ENCODE measurements around the gene WNT11.

The WNT11 gene

DNA sequence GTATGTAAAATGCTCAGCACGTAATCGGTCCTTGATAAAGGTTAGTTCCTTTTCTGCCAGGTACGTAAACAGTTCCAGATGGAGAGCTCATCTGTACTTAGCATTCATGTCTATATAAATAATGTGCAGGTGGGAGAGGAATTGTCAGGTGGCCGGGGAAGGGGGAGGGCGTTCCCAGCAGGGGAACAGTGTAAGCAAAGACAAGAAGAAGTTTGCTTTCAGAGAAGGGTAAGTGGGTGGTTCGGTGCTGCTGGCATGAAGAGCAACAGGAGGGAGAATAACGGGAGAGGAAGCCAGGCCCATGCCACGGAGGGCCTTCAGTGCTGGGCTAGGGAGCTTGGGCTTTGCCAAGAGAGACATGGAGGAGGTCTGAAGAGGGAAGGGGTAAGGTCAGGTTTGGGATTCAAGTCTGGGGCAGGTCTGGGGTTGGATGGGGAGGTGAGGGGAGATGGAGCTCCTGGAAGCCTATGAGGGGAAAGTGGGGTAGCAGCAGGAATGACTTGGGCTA, 11.4 kb upstream of the WNT11 start:
- DNase-seq = no peak

DNA sequence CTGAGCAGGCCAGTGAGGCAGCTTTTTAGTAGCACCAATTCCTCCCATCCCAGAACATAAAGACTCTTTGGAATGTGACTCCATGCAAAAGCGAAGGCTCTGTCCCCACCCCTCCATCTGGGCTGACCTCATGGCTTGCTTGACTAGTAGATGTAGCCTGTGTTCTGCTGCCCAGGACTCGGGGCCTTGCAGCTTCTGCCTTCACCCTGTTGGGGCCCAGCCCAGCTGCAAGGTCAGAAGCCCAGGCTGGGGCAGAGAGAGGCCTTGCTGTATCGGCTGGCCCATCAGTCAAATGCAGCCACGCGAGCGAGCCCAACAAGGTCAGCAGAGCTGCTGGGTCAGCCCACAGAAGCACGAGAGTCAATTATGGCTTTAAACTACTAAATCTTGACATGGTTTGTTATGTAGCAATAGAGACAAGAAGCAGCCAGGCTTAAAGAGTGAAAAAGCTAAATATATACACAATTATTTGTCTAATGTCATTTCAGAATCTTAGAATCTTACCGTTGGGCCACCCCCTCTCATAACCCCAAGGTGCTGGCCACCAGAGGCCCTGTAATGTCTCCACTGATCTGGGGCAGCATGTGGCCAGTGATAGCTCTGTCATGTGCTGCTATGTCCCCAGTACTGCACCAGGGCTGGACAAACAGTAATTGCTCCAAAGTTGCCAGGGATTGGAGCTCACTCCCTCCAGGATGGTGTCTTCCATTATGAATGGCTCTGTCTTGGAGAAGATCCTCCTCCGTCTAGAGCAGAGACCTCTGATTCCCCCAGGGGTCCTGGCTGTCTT, 10.4 kb upstream of the WNT11 start:
- no peak for DNase-seq

DNA sequence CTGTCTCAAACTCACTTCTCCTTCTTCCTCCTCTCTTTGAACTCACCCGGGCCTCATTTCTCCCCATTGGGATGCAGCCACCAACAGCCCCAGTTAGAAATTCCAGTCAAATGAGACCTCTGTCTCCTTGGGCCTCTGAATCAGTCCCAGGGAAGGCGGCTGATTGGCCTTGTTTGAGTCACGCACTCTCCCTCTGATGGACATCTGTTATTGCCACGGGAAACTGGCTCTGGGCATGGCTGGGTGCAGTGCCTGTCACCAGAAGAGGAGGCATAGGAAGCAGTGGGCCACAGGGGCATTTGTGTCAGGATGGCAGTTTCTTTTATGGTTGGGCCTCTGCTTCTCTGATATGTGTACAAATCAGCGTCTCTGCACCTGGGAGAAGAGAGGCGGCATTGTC, 9.6 kb upstream of the WNT11 start:
- no peak for DNase-seq

DNA sequence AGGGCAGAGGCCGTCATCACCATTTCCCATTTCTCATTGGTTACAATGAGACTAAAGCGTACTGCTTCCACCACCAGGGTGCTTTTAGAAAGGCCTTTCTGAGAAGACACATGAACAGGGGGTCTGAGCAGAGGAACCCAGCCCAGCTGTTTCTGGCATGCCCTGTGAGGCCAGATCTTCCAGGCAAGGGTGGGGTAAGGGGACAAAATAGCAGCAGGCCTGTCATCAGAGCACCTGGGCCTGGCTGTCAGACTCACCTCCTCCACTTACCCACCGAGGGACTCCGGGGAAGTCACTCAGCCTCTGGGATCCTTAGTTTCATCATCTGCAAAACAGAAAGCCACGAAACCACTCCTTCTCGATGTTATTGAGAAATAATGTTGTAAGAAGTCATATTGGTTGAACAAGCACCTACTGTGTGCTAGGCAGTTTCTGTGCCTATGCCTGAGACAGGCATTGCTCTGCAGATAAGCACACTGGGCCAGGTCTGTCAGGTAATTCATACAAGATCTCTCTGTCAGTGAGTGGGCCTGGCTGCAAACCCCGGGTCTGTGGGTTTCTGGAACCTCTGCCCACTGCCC, 8.8 kb upstream of the WNT11 start:
- no peak for DNase-seq

DNA sequence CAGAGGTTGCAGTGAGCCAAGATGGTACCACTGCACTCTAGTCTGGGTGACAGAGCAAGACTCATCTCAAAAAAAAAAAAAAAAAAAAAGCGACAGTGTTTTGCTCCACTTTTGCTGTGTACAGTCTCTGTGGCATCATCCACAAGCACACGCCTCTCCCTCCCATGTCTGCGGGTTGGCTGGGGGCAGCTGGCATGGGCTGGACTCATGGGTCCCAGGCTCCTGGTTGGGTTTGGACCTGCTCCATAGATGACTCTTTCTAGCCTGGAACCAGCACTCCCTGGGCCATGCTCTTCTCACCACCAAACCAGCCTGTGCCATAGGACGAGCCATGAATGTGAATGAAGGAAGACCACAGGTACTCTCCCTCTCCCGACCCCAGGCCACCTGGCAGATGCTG, 7.9 kb upstream of the WNT11 start:
- DNase-seq = no peak

DNA sequence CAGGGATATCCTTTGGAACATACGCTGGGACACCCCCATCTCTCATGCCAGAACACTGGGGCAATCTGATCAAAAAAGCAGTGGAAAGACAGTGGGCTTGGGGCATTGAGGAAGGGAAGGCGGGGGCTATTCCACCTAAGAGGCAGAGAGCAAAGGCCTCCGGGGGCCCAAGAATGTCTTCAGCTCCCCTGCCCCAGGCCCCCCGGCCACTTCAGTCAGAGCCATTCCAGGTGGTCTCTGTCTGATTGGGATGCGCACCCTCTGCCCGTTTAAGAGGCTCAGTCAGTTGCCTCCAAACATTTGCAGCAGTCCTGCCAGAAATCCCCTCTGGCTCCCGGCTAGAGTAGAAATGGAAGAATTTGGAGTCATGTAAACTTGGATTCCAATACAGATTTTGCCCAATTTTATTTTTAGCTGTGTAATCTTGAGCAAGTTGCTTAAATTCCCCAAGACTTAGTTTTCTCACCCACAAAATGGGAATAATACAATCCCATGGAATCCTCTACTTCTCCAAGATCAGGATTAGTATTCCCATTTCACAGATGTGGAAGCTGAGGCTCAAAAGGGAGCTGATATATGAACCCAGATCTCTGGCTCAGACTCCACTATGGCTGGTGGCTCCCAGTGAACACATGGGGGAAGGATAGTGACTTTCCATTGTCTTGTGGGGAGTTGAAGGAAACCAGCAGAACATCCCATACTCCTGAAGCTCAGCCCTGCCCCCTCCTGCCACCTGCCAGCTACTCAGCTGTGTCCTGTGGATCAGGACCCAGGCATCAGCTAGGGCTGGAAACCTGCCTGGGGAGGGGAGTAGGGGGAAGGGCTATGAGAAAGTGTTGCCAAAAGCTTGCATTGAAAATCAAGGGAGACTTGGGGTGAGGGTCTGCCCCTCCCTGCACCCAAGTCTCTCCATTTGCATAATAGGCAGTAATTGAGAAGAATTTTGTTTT, 6.1 kb upstream of the WNT11 start:
- DNase-seq = no peak

DNA sequence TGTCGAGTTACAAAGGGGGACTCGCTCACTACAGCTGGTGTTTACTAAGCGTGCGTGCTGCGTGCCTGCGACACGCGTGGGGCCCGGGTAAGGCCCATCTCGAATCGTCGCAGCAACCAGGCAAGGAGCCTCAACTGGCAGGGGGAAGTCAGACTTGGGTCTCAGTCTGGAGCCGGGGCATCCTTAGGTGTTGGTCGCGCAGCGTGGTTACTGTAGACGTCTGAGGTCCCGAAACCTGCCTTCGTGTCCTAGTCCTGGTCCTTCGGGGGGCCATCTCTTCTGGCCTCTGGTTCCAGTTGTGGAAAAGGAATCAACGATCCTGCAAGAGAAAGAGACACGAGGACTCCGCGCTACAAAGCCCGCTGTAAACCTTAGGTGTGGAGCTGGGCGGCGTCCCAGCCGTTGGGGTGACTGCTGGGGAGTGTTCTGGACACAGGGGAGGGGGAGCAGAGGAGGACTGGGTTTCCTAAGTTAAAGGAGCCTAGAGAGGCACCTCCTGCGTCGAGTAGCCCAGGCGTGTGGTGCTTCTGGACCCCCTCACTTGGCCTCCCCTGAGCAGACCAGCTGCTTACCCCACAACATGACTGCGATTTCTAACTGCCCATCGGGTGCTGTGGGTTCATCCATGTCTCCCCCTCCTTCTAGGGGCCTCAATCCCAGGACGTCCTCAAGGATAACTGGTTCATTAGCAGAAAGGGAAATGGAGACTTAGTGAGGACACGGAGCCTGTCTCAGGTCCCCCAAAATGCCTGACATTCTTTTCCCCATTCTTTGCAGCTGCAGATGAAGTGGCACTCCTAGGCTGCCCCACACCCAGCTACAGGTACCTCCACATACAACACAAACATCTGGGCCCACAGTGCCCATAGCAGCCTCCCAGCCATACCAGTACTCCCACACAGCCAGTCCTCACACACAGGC, 4.9 kb upstream of the WNT11 start:
- DNase-seq = peak; percentile 9

DNA sequence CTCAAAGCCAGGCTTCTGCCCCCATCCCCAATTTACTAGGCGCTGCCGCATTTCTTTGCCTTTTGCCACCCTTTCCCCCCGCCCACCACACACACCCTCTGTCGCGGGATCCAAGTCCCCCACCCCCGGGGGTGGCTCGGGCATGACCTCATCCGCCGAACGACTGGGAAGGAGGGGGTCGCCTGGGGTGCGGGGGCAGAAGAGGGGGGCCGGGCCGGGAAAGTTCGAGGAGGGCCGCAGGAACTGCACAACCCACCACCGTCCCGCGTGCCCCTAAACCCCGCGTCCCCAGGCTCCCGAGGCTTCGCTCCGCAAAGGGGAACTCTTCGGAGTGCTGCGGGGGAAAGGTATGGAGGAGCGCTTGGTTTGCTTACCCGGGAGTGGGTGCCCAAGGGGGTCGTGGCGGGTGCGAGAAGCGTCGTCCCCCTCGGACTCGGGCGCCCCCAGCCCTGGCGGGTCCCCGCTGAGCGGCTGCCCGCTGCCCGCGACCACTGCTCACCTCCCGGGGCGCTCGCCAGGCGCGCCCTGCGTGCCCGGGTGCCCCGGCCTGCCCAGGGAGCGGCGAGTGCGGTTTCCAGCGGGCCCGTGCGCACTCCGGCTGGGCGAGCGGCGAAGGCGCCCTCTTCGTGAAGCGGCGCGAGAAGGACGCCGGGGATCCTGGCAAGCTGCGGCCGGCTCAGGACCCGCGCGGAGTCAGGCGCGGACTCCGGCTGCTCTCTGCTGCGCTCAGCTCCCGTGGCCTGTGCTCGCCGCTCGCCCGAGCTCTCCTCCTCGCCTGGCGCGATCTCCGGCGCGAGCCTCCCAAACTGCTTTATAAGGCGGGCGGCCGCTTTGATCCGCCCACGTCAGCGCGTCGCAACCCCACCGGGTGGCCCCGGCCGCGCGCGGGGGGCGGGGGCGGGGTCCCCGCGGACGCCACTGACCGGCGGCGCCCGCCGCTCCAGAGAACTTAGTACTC, 4.0 kb upstream of the WNT11 start:
- peak; percentile 43 for DNase-seq

DNA sequence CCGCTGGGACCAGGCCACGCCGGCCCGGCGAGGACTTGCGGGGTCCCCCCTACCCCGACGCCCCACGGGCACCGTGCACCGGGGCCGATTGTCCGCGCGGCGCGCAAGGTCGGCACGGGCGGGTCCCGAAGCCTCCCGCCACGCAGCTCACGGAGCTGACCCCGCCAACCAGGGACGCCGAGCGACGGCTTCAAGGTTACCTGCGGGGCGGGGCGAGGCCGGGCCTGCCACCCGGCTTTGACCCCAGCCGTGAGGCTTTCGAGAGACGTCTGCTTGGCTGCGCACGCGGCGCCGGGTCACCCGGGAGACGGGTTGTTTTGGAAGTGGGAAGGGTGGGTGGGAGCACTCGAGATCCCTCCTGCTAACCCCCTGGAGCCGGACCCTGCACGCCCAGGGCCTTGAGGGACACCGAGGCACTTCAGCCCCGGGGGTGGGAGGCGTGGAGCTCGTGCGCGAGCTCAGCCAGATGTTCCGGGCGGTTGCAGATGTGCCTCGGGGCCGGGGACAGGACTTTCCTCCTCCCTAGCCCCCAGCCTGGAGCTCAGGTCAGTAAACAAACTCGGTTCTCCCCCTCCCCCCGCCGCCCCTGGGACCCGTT, 3.2 kb upstream of the WNT11 start:
- DNase-seq = peak; percentile 43

DNA sequence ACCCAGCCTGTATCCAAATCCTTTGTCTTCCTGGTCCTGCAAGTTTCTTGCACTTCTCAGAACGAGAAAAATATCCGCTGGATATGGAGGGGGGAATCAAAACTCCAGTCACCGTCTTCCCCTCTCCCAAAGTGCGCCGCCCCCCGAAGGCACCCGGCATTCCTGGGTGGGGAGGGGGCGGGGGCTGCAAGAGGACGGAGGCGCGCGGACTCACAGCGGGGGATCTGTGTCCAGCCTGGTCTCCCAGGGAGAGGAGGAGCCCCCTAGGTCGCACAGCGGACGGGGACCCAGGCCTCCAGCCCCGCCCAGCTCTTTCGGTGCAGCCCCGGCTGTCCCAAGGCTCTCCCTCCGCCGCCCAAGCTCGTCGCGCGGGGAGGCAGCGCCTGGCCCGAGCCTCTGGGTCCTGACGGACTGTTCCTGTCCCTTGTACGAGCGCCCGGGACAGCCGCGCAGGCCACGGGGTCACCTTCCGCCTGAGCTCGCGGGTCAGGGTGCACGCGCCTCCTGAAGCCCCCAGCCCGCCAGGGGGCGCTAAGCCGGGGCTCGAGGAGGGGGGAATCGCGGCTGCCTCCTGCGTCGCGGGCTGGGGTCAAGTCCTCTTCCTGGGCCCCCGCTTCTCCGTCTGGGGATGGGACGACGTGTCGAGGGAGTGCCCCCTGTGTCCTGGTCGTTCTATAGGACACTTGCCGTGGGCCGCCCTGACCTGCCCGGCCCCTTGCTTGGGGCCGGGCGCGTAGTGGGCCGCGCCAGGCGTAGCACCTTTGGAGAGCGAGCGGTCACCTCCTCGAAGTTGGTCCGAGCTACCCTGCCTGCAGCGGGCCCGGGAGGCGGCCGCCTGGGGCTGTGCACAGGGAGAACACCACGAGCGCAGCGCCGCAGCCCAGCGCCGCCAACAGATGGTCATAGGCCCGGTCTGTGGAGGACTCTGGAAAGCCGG, 2.4 kb upstream of the WNT11 start:
- DNase-seq = peak; percentile 83

DNA sequence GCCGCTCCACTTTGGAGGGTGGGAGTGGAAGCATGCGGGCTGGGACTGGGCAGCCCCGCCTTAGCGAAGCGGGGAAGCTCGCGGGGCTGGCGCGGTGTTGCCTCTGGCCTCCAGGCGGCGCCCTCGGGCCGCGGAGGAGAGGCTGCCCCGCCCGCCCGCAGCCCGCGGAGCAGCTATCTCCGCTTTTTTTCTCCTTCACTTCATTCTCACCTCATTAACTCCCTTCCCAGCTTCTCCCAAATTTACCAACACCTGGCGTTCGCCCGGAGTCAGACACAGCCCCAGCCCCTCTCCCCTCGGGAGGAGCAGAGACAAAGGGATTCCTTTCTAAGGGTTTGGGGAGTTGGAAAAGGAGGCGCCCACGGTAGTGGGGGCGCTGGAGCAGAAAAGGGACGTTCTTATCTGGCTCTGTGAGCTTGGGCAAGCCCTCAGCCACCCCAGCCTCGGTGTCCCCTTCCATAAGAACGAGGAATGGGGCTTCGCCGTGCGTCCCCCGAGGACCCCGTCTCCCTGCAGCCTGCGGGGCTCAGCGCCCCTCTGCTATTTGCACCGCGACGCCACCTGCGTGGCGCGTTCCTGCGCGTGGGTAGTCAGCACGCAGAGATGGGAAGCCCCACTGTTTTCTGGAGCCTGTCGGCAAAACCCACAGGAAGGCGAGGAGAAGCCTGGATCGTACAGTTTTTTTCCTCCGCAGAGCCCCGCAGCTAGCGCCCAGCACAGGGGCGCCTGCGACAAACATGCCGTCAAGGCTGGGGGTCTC, 1.5 kb upstream of the WNT11 start:
- DNase-seq = peak; percentile 79

DNA sequence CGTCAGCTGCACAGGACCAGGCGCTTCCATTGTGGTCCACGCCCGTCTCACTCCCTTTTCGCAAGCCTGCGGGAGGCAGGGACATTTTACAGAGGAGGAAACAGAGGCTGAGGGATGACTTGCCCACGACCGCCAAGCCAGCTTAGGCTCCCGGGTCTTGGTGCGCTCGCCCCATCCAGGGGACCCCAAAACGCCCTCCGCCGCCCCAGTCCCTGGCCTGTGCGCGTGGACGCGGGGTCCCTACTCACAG, 300 bp downstream of the WNT11 start:
- DNase-seq = no peak

DNA sequence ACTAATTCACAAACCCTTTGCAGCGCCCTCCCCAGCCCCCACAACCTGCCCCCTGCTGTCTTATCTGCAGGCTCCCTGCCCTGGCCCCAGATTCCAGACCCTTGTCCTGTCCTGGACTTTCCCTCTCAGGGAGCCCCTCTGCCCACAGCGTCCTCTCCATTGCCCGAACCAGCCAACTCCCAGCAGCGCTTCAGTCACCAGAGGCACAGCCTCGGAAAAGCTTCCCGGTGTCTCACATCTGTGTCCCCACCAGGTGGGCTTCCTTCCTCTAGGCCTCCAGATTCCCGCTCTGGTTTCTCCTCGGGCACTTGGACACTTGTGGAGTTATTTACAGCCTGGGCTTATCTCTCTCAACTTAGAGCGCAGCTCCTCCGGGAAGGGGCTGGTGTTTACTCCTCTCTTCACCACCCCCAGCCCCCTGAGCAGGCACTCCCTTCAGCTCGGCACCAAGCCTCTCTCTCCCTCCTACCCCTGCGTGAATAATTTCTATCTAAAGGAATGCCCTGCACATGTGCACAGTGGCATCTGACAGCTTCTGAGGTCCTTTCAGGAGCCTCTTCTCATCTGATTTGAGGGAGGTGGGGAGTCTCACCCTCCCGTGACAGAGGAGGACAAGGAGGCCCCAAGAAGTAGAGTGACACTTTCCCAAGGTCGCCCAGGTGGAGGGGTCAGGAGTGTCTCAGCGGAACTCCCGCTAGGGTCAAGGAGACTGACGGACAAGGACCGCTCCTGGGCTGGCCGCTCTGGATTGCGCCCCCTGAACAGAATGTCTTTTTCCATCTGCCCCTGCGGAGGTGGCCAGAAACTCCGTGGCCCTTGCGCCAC, 838 bp downstream of the WNT11 start:
- no peak for DNase-seq

DNA sequence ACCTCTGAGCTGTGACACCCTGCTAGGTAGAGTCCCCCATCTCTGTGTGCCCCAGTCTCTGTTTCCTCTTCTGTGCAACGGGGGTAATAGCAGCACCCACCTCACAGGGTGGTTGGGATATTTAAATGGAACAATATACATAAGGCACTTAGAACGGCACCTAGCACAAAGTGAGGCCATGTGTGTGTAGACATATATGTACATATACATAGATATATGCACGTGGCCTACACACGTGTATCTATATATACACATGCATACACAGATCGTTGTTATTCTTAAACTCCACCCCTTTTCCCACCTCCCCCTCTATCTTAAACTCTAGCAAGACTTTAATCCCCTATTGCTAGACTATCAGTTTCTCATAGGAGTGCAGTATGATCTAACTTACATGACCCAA, 2.4 kb downstream of the WNT11 start:
- DNase-seq = no peak

DNA sequence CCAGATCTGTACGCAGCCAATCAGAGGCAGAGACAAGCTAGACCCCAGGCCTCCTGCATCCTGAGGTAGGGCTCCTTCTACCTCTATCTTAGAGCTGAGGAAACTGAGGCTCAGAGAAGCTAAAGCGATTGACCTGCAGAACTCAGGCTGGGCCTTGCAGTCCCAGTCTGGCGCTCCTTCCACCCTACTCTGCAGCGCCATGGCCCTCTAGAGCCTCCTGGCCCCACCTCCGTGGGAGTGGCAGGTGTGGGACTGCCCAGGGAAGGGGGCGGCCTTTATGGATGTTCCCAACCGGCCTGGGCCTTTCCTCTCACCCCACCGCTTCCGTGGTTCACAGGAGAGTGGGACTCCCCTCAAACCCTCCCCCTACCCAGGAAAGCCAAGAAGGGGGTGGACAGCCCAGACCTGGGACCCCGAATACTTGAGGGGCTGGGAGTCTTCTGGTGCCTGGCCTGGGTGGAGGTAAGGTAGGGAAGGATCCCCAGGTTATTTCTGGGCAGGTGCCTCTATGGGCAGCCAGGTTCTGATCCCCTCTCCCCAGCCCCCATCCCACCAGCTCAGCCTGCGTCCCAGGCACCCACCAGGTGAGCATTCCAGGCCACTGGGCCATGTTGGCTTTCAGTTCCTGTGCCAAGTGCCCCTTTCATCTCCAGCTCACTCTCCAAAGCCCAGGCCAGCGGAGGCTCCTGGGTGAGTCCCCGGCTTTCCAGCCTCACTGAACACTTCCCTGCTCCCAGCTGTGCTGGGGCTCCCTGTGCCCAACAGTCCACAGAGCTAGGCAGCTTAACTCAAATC, 3.0 kb downstream of the WNT11 start:
- DNase-seq = no peak

DNA sequence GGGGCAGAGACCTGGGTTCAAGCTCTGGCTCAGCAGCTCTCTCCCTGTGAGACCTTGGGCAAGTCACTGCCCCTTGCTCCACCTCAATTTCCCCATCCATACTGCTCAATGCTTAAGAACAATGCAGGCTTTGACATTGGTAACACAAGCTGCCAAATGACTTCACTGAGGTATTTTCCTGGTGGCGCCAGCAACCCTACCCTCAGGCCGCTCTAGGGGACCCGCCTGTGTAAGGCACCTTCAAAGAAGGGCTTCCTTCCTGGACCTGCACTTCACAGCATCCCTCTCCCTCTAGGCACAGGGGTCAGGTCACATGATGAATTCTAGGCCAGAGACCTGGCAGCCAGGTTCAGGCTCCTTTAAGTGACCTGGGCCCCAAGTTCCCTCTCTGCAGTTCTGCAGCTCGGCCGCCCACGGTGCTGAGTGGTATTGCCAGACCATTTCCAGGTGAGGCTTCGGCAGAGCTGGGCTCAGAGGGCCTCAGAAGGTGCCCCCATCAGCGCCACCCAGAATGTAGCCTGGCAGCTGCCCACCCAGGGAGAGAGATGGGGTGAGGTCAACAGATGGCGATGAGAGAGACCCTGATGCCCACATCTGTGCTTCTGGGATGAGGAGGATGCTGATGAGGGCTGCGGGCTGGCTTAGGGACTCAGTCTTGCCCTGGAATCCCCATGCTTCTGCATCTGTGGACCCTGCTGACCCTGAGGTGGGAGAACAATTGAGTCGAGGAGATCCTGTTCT, 4.5 kb downstream of the WNT11 start:
- no peak for DNase-seq

DNA sequence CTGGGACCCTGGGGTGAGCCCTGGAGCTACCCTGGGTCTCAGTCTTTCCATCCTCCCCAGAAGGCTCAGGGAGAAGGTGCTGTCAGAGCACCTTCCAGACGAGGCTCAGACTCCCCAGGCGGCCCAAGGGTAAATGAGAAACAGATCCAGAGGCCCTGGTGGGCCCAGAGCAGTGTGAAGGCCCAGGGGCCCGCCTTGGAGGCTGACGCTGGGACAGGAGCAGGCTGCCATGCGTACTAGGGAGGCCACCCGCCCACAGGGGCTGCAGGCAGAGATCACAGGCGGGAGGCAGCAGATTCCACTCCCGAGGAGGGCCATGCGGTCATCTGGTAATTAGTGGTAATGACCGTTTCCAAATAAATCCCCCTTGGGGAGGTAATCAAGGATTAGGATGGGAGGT, 5.2 kb downstream of the WNT11 start:
- no peak for DNase-seq

All from CD4-positive, alpha-beta T cell treated with Interleukin-6 for 4 hours (primary cell).